Activated CD8-positive, alpha-beta memory T cell treated with anti-CD3 and anti-CD28 coated beads for 36 hours (primary cell): ENCODE results near the gene METTL18. TPM values are rescaled to one million over a fixed set of nuclear protein-coding genes. Genes with fewer than 3 reads are reported as not detected.
"Not testable (repeated sequence)": the region's sequence is repeated elsewhere in the genome, so short reads cannot be mapped to it uniquely, and the experiment has no call there.

ENCODE experiments used
- CTCF ChIA-PET: fragments of 350-600 bp; sonication (Branson Sonifier 250); formaldehyde crosslinking; loops from one replicate; lab custom pipeline; 2021; ENCODE audit warnings: antibody characterized with exemption; lab: Charles Lee
- POLR2A ChIA-PET: fragments of 350-600 bp; sonication (Branson Sonifier 250); formaldehyde crosslinking; loops from one replicate; lab custom pipeline; 2021; ENCODE audit warnings: antibody characterized with exemption; lab: Charles Lee
- total RNA-seq, 2 experiments: library from RNA; stranded (reverse); gene quantifications; one replicate each; pipeline ENCODE4 v1.2.3, GENCODE V29; 2021

Gene METTL18
- total RNA-seq = 10 to 100 TPM; 12.2 to 12.6 TPM

DNA sequence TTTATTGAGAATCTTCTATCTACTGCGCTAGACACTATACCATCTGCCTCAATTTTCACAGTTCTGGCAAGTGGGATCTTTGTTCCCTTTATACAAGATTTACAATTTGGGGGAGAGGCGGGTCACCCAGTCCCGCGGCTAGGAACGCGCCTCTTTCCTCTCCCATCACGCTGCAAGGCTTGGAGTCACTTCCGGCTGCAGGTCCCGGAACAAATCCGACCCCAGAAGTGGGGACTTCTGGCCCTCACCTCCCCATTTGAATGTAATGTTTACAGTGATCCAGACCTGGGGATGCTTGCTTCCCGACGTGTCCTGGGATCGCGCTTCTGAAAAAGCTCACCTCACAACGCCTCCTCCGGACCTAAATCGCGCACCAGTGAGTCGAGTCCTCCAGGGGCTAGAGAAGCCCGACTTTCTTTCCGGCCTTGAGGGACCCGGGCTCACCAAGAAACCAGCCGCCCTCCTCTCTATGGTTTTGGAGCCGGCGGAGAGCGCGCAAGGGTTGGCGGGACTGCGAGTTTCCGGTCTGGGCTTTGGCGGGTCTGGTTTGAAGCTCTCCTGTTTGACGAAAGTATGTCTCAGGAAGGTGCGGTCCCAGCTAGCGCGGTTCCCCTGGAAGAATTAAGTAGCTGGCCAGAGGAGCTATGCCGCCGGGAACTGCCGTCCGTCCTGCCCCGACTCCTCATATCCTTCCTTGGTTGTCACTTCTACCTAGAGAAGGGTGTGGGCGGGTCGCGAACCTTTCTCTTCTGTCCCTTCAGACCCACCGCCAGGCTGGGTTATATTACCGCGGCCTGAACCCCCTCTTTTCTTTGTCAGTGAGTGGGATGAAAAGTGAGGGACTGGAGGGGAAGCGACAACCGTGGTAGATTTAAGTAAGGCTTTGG, at the start of gene METTL18:
Gene METTL18, minus strand, starts transcription at position 378 of the 887 bp plus-strand sequence. CDS start 1,212 bp downstream, outside the sequence.
- ChIA-PET CTCF (interaction anchor here (1.4 to 1.7 kb wide), 2 partner anchors 14 to 208 kb away, joined by 3 to 7 read pairs; no protein-coding TSS in a partner anchor), POLR2A (interaction anchor here (1.7 kb wide), 1 partner anchor 99 kb away, joined by 4 read pairs; the partner anchor contains the start of gene SCYL3)

- ChIA-PET POLR2A (no interaction called here), CTCF (no interaction called here)
These were observed 44.2 kb upstream of the METTL18 start for GRCh38 chr1:169838942-169839341.

DNA sequence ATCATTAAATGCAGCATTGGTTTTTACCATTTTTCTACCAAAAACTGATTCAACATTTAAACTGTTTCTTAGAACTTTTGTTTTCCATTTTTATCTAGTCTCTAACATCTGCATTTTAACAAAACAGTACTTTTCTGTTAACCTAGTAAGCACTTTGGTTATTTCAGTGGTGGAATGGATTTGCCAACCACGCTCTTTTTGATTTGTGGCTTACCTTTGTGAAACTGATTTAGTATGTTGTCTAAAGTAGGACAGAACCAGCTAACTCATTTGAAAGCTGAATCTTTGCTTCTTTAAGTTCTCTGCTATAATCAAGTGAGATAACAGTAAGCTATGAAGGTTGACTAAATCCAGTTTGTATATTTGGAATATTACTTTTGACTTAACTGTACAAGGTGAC, 41.5 kb upstream of the METTL18 start:
- ChIA-PET CTCF (no interaction called here), POLR2A (no interaction called here)

DNA sequence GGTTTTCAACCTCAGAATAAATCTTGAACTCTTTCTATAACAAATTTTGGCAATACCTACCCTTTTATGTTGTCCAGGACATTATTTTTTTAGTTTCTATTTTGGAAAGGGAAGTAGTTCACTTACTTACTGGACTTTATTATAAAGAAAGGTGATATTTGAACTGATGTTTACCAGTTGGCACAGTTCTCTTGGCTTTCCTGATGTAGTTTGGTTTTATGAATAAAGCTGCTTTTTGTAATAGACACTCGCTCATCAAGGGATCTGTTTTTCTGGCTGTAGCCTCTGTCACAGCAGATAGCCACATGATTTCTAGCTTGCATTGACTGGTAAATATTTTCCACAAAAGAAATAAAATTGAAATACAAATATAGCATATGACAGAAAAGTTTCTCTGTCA, 40.9 kb upstream of the METTL18 start:
- ChIA-PET CTCF (no interaction called here), POLR2A (no interaction called here)

DNA sequence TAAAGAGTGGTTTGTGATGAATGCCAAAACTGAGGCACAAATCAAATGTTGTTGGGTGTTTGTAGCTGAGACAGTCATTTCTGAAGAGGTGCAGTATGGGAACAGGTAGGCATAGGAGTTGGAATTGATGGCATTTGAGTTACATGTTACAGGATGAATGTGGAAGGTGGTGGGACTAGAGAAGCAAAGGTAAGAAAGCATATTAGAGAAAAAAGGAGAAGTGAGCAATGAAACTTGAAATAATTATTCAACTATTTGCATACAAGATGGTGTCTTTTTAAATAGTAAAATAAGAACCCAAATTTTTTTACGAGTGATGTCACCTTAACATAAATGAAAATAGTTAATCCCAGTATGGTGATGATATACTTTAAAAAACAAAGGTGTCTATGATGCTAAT, 40.2 kb upstream of the METTL18 start:
- CTCF ChIA-PET = no interaction called here
- POLR2A ChIA-PET = no interaction called here

GRCh38 chr1:169833179-169833901, 38.6 kb upstream of the METTL18 start:
- POLR2A ChIA-PET = interaction anchor here (0.7 kb wide), 1 partner anchor 502 kb away, joined by 3 read pairs; no protein-coding TSS in a partner anchor
- CTCF ChIA-PET = interaction anchor here (0.6 kb wide), 1 partner anchor 50 kb away, joined by 4 read pairs; no protein-coding TSS in a partner anchor

GRCh38 chr1:169829671-169830070, 35.0 kb upstream of the METTL18 start:
- ChIA-PET POLR2A (no interaction called here), CTCF (no interaction called here)

GRCh38 chr1:169824153-169824552, 29.4 kb upstream of the METTL18 start:
- POLR2A ChIA-PET = no interaction called here
- CTCF ChIA-PET = no interaction called here

- ChIA-PET POLR2A (no interaction called here), CTCF (no interaction called here)
These were observed 26.8 kb upstream of the METTL18 start for GRCh38 chr1:169821500-169821899.

- ChIA-PET CTCF (no interaction called here), POLR2A (no interaction called here)
These were observed 21.9 kb upstream of the METTL18 start for GRCh38 chr1:169816617-169817016.

GRCh38 chr1:169814265-169814664, 19.6 kb upstream of the METTL18 start:
- POLR2A ChIA-PET = no interaction called here

DNA sequence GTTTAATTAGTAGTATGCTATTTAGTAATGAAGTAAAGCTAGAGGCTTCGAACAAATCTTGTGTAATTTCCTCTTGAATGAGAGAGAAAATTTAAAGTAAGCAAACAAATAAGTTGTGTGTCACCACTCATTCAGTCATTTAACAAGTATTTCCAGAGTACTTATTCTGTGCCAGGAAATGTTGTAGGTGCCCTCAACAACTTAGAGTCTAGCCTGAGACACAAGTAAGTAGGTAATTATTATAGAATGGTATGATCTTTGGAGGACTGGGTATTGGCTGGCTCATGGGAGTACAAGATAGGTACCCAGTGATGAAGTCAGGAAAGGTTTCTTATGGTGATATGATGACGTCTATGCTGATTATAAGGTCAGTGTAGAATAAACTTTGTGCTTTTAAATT, 17.4 kb upstream of the METTL18 start:
- POLR2A ChIA-PET = no interaction called here
- CTCF ChIA-PET = no interaction called here

More at GRCh38 chr1:169814265-169814664, 19.6 kb upstream of the METTL18 start:
- CTCF ChIA-PET = no interaction called here

- CTCF ChIA-PET, POLR2A ChIA-PET: not testable (repeated sequence)
These were observed 16.8 kb upstream of the METTL18 start for GRCh38 chr1:169811418-169812035.

GRCh38 chr1:169809370-169810095, 14.8 kb upstream of the METTL18 start:
- ChIA-PET POLR2A (interaction anchor here (0.6 kb wide), 1 partner anchor 850 kb away, joined by 12 read pairs; no protein-coding TSS in a partner anchor), CTCF (interaction anchor here (0.7 to 1.6 kb wide), 5 partner anchors 14 to 223 kb away, joined by 3 to 7 read pairs (median 6); partner anchors contain the start of genes F5 and METTL18)

DNA sequence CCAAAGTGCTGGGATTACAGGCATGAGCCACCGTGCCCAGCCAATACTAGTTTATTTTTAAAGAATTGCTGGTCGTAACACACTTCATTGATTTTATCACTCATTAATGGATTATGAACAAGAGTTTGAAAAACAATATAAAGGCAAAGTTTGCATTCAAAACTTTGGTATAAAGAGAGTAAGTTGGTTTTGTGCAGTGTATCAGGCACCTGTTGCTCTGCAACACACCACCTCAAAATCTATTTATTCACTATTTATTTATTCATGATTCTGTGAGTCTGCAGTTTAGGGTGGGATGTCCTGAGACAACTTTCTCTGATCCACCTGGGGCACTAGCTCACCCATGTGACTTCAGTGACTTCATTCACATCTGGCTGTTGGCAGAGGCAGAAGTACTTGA, 10.2 kb upstream of the METTL18 start:
- CTCF ChIA-PET = no interaction called here
- POLR2A ChIA-PET = interaction anchor here (0.6 kb wide), 1 partner anchor 1336 kb away, joined by 3 read pairs; no protein-coding TSS in a partner anchor

DNA sequence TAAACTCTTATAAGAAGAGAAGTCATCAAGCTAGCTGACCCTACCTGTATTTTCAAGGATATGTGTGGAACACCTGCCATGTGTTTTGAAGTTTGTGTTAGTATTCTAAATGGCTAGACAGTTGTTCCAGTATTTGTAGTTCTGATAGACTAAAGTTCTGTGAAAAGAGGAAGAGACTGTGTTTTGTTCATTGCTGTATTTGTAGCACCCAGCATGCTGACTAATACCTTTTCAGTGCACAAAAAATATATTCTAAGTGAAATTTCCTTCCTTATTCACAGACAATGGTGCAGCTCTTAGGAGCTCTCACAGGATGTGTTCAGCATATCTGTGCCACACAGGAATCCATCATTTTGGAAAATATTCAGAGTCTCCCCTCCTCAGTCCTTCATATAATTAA, 8.2 kb upstream of the METTL18 start:
- CTCF ChIA-PET = no interaction called here
- POLR2A ChIA-PET = no interaction called here

DNA sequence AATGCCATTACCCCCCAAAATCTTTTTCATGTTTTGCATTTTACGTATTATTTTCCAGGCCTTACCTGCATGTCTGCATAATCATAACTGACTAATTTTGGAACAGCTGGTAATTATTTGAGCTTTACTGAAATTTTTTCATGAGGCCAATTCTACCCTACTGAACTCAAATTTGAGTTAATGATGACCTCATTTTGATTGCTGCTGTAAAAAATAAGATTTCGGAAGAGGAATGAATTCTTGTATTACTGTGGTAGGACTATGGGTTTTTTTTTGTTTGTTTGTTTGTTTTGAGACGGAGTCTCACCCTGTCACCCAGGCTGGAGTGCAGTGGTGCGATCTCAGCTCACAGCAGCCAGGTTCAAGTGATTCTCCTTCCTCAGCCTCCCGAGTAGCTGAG, 2.6 kb upstream of the METTL18 start:
- CTCF ChIA-PET = interaction anchor here (0.8 kb wide), 1 partner anchor 240 kb away, joined by 5 read pairs; no protein-coding TSS in a partner anchor
- POLR2A ChIA-PET = no interaction called here

GRCh38 chr1:169796274-169796810, 1.6 kb upstream of the METTL18 start:
- POLR2A ChIA-PET = interaction anchor here (0.7 kb wide), 1 partner anchor 163 kb away, joined by 4 read pairs; no protein-coding TSS in a partner anchor
- CTCF ChIA-PET = interaction anchor here (1.4 to 1.7 kb wide), 2 partner anchors 13 to 209 kb away, joined by 3 to 7 read pairs; no protein-coding TSS in a partner anchor
